ENCODE measurements around the gene DENND4B. TPM values are rescaled to one million over a fixed set of nuclear protein-coding genes. Genes with fewer than 3 reads are reported as not detected.
"Not testable (repeated sequence)": the region's sequence is repeated elsewhere in the genome, so short reads cannot be mapped to it uniquely, and the experiment has no call there.

Gene DENND4B
- total RNA-seq, 1 donor from 2014 or later = 11.9 TPM

DNA sequence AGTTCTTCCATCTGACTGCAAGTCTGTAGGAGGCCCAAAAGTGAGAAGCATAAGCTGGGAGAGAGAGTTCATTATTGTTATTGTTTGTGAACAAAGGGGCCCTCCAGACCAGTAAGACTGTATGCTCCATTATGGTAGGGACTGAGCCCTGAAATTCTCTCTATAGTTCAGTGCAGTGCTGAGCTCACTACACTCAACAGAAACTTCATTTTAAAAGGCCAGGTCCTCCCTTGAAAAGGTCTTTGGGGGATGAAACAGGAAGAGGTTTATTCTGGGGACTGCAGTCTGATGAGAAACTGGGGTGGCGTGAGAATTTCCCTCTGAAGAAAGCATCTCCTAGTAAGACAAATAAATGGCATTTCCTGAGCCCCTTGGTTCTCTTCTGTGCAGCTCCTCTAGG, 18.3 kb downstream of the DENND4B start:
- DNase-seq = no peak

DNA sequence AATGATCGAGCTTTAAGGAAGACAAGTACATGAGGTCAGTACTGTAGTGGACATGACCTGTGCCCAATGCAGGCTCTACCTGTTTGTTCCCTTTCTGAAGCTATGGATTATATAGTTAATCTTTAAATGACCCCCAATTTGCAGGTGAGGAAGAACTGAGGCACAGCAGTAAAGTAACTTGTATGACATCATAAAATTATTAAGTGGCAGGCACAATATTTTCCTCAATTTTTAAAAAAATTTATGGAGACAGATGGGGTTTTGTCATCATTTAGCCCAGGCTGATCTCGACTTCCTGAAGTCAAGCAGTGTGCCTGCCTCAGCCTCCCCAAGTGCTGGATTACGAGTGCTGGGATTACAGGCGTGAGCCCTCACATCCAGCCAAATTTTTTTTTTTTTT, 20.1 kb downstream of the DENND4B start:
- no peak for DNase-seq

DNA sequence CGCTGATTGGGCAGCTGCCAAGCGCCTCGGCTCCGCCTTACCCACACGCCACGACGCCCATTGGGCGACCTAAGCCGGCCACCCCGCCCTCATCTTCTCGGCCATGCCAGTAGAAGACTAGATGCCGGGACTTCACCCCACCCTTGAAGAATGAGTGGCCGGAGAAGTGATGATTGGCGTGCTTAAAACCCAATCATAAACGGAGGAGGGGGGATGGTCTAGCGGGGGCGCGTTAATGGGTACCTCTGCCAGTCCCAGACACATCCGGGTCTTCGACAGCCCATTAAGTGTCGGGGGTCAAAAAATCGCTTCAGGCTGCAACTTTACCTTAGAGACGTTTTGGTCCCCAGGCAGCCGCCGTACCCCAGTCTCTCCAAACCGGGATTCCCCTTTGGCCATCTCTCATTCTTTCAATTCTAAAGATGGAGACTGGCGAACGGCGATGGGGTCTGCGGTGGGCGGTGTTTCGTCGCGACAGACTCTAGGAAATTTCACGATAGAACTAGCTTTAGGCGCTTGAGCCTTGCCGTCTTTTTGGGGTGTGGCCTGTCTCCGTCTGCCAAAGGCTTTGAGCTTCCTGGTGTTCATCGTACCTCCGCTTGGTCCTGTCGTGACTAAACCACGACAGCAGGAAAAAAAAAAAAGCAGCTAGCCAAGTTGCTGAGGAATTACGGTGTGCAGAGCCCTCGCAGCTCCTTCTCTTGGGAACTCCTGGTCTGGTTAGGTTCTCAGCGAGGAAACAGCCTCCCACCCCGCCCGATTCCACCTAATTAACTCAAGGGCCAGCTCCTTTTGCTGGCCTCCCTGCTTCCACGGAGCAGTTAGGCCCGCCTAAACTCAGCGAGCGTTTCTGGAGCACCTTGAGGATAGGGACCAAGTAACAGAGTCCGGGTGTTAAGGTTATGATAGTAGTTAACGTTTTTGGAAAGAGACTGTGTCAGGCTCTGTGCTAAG, 23.3 kb downstream of the DENND4B start, which contains the start of gene GATAD2B:
TSS of gene GATAD2B (minus strand) at position 1 of the 954 bp plus-strand sequence. CDS start 94,625 bp downstream, outside the sequence.
- DNase-seq = peak; percentile 98

DNA sequence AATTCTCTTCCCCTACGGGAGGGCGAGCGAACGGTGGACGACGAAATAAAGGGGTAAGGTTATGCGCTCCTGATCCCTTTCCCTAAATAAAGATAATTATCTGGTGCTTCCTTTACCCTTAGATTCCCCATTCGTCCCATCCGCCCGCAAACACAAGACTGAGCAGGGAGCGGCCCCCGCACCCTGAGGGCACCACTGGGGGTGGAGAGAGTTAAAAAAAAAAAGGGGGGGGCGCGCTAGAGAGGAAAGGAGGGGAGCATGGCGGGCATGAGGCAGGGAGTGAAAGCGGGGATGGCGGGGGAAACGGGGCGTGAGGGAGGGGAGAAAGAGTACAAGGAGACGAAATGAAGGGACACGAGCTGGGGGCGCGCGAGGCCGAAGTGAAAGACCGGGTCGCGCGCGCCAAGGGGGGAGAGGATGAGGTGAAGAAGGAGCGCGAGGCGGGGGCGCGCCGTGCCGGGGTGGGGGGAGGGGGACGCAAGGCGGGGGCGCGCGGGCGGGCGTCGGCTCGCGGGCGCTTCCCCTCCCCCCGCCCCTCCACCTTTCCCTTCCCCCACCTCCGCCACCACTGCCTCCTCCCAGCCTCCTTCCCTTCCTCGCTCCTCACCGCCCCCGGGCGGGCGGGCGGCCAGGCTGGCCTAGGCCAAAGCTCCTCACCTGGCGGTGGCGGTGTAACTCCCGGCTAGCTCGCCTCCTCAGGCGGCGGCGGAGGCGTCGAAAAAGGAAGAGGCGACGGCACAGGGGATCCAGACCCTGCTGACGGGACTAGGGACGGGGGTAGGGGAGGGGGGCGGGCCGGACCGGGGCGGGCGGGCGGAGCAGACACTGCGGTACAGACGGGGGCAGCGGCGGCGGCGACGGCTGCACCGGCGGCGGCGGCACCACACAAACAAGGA, 24.2 kb downstream of the DENND4B start:
- DNase-seq = peak; percentile 74

DNA sequence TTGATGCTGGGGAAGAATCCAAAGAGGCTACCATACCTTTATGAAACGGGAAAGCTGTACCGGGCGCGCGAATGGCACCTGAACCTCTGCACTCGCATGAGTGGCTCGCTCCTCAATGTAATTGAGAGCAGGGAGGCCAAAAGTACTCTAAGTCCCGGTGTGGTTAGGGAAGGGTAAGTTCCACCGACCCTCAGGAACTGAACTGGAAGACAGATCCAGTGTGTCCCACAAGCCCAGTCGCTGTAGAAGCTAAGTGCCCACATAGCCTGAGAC, 24.8 kb downstream of the DENND4B start:
- no peak for DNase-seq

DNA sequence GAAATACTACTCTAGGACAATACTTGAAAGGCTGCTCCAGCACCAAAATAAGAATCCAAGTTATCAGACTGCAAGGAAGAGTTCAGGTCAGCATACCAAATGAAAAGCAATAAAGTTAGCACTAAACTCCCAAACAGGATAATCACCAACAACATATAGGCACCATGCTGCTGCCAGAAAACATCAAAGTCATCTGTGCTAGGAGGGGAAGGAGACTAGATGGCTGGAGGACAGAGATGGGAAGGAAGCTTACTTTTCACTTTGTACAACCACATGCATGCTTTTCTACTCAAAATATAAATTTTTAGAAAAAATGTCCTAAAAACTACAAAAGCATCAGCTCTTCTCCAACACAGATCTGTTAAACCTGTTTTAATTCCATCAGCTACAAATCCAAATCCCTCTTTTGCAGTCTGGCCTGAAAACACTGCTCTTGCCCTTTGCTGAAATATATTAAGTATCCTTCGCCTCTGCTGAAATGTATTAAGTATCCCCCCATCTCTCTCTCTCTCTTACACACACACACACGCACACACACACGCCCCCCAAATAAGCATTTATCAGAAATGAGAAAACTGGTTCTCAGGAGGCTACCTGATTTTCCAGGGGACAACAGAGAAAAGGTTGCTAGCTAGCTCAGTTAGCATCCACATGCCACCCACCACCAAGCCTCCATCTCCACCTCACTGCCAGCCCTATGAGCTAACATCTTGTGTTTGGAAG, 25.3 kb downstream of the DENND4B start:
- no peak for DNase-seq

DNA sequence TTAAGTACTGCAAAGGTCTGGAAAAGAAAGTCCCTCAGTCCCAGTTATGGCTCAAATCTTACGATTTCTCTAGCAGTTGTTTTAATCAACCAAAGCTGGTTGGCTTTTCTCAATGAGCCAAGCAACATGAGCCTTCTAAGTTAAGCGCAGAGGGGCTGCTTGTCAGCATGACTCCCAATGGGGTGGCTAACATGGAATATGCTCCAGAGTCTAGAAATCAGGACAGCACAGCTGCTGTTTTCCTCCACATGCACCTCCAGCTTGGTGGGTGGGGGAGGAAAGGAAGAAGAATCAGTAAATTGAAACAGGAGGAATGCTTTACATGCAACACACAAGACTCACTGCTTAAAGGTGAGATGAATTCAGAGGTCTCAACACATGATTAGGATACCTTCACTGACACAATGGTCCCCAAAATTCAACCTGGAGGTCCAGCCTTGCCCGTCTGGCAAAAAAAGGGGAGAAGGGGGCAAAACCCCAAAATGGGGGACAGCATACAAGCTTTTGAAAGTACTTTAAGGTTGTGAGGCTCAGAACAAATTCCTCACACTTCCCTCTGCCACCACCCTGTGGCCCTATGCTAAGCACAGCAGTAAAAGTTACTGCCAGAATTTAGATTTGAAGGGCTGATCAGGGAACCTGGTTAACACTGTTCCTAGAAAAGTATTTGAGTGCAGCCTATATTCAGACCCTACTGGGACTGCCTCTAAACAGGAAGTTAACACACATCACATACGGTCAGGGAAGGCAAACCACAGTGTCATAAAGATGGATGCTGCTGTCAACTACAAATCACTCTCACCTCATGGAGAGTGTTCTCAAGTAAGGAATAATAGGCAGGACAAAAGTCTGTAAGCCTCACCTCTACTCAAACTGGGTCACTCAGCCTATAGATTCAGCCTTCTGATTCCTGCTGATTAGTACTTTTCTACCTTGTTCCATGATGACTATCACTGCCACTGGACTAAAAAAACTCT, 26.4 kb downstream of the DENND4B start:
- no peak for DNase-seq

DNA sequence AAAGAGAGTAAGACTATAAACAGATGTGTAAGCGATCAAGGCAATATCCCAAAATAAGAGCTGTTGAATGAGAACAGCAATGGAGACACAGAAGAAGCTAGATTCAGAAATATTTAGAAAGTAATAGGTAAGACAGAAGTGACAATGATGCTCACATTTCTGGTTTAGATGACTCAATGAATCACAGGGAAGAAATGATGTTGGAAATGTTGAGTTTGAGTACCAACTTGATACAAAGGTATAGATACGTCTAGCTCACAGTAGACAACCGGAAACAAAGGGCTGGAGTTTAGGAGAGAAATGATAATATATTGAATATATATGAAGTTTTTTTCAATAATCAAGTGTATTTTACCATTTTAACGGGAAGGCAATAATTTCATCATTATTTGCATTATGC, 30.2 kb downstream of the DENND4B start:
- DNase-seq = no peak

DNA sequence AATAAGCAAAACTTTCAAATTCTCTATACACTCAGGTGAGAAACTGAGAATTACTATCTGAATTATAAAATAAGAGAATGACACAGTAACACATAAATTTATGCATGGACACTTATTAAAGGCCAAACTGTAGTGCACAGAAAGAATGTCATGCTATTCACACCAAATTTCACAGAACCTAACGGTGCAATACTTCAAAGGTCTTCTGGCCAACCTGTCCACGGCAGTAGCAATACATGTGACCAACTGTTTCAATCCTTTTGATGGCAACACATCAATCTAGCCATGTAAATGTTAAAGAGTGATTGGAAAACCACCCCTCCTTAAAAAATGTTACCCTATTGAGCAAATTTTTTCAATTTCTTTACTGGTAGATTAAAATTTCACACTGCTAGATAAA, 34.2 kb downstream of the DENND4B start:
- DNase-seq = no peak

DNA sequence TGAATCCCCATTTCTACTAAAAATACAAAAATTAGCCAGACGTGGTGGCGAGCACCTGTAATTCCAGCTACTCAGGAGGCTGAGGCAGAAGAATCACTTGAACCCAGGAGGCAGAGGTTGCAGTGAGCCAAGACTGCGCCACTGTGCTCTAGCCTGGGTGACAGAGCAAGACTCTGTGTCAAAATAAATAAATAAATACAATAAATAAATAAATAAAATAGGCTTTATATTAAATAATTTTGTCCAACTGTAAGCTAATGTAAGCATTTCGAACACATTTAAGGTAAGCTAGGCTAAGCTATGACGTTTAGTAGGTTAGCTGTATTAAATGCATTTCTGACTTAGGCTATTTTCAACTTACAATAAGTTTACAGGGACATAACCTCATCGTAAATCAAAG, 36.0 kb downstream of the DENND4B start:
- DNase-seq = not testable (repeated sequence)

DNA sequence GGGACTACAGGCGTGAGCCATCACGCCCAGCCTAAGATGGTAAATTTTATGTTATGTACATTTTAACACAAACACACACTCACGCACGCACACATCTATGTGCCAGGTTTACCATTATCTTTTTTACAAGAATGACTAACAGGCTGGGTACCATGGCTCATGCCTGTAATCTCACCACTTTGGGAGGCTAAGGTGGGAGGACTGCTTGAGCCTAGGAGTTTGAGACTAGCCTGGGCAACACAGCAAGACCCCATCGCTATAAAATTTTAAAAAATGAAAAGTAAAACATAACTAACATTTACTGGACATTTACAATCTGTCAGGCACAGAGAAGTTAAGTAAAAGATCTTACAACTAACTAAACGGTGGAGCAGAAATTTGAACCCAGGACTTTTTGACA, 38.4 kb downstream of the DENND4B start:
- DNase-seq = no peak

DNA sequence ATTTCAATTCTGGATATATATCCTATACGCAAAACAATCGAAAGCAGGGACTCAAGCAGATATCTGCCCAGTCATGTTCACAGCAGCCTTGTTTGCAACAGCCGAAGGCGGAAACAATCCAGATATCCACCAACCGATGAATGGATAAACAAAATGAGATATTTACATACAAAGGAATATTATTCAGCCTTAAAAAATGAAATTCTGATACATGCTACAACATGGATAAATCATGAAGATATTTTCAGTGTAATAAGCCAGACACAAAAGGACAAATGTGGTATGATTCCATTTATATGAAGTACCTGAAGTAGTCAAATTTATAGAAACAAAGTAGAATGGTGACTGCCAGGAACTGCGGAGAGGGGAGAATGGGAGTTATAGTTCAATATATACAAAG, 39.4 kb downstream of the DENND4B start:
- DNase-seq = no peak

DNA sequence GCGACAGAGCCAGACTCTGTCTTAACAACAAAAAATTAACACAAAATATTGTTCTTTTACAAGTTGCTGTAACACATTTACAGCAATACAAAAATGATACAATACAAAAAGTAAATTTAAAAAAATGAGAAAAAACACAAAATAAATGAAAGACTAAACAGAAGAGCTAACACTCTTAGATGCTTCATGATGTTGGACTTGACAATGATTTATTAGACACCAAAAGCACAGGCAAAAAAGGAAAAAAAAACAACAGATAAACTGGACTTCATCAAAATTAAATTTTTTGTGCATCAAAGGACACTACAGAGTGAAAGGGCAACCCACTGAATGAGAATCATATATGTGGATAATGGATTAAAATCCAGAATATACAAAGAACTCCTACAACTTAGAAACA, 40.1 kb downstream of the DENND4B start:
- DNase-seq = no peak

DNA sequence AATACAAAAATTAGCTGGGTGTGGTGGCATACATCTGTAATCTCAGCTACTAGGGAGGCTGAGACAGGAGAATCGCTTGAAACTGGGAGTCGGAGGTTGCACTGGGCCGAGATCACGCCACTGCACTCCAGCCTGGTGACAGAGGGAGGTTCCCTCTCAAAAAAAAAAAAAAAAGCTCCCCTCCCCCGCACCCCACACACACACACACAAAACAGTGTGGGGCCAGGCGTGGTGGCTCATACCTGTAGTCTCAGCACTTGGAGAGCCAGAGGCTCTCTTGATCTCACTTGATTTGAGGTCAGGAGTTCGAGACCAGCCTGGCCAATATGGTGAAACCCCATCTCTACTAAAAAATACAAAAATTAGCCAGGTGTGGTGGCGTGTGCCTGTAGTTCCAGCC, 40.6 kb downstream of the DENND4B start:
- DNase-seq = not testable (repeated sequence)

DNA sequence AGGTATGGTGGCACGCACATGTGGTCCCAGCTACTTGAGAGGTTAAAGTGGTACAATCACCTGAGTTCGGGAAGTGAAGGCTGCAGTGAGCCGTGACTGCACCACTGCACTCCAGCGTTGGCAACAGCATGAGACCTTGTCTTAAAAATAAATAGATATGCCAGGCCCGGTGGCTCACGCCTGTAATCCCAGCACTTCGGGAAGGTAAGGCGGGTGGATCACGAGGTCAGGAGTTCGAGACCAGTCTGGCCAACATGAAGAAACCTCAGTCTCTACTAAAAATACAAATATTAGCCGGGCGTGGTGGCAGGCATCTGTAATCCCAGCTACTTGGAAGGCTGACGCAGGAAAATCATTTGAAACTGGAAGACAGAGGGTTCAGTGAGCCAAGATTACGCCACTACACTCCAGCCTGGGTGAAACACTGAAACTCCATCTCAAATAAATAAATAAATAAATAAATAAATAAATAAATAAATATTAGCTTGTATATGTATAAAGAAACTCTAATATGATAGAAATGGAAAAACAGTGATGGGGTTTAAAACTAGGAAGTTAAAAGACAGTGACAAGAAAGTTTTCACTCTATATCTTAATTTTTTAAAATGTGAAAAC, 42.6 kb downstream of the DENND4B start:
- DNase-seq = no peak

DNA sequence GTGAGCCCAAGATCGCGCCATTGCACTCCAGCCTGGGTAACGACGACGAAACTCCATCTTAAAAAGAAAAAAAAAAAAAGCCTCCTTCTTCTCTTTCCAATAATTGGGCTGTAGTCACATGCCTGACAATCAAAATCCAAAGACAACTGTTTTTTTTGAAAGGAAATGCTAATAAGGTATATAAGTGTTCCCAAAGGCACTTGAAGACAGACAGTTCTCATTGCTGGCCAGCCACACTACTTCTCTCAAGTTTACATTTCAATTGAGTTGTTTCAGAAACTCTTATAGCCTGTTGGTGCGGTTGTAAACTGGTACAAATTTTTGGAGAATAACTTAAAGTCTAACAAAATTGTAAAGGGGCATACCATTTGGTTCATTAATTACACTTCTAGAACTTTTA, 47.0 kb downstream of the DENND4B start:
- no peak for DNase-seq

DNA sequence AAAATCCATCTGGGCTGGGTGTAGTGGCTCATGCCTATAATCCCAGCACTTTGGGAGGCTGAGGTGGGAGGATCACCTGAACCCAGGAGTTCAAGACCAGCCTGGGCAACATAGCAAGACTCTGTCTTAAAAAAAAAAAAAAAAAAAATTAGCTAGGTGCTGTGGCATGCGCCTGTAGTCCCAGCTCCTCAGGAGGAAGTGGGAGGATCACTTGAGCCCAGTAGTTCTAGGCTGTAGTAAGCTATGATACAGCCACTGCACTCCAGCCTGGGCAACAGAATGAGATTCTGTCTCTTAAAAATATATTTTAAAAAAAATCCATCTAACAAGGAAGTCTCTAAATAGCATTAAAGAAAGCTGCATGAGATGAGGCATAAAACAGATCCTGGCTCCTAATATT, 50.7 kb downstream of the DENND4B start:
- not testable (repeated sequence) for DNase-seq

DNA sequence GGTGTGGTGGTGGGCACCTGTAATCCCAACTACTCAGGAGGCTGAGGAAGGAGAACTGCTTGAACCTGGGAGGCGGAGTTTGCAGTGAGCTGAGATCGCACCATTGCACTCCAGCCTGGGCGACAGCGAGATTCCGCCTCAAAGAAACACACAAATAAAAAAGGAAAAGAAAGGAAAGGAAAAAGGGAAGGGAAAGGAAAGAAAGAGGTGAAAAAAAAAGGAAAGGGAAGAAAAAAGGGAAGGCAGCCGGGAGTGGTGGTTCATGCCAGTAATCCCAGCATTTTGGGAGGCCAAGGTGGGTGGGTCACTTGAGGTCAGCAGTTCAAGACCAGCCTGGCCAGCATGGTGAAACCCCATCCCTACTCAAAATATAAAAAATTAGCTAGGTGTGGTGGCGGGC, 55.5 kb downstream of the DENND4B start:
- DNase-seq = not testable (repeated sequence)

DNA sequence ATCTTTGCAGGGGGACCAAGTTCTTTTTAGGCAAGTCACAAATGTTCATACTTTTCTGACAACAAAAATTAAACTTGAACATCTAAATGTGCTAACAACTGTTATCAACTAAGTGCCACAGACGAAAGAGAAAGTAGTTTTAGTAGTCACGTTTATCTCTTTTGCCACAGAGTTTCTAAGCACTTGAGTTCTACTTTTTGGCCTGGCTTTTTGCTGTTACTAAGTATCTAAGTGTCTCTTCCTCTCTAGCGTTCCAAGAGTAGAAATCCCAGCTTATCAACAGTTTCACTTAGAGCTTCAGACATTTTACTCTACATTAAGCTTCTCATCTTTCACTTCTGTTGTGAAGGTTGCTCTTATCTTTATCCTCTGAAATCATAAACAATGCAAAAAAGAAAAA, 58.0 kb downstream of the DENND4B start:
- no peak for DNase-seq

DNA sequence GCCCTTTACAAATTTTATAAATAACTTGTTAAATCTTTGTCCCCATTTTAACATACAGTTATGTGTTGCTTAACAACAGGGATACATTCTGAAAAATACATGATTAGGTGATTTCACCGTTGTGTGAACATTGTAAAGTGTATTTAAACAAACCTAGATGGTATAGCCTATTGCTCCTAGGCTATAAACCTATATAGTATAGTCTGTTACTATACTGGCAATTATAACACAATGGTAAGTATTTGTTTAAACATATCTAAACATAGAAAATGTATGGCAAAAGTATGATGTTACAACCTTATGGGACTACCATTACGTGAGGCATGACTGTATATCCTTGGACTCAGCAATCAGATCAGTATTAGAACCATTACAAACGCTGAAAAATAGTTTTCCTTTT, 60.4 kb downstream of the DENND4B start:
- DNase-seq = no peak

DNA sequence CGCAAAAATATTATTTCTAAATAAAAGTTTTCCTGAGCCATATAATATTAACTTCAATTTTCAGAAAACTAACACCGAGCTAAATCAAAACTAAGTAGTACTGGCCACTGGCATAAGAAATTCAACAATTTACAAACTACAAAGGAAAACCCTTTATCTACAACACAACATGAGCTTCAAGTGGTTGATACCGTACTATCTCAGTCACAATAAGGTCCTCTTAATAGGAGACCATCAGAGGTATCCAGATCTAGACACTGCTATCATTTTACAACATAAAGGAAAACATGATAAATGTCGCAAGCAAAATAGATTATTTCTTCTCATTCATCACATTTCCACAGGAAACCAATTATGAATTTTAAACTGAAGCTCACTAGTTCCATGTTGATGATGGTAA, 63.3 kb downstream of the DENND4B start:
- no peak for DNase-seq
